Central memory CD4-positive, alpha-beta T cell (primary cell): ENCODE data around the gene SETD1A.

ENCODE experiments used
- DNase-seq: peaks from one replicate; pipeline ENCODE4 v3.0.0; 2022

The SETD1A gene

GRCh38 chr16:30983898-30984610 lies 26.5 kb downstream of the SETD1A start:
- no peak for DNase-seq

- peak; percentile 66 for DNase-seq
These were observed 27.3 kb downstream of the SETD1A start, which contains the start of gene HSD3B7 for GRCh38 chr16:30984669-30985400. Gene HSD3B7, plus strand, starts transcription at chr16:30985207. Its CDS starts 452 bp downstream, at chr16:30985659.

GRCh38 chr16:30985401-30986128 lies 28.0 kb downstream of the SETD1A start:
- DNase-seq = no peak

- no peak for DNase-seq
These were observed 28.8 kb downstream of the SETD1A start for GRCh38 chr16:30986129-30986991.

GRCh38 chr16:30987581-30988190 lies 30.1 kb downstream of the SETD1A start:
- no peak for DNase-seq

GRCh38 chr16:30989469-30990047 lies 32.0 kb downstream of the SETD1A start:
- no peak for DNase-seq

GRCh38 chr16:30990105-30990504 lies 32.6 kb downstream of the SETD1A start:
- no peak for DNase-seq

GRCh38 chr16:30991052-30991451 lies 33.5 kb downstream of the SETD1A start:
- DNase-seq = no peak

- no peak for DNase-seq
These were observed 34.8 kb downstream of the SETD1A start for GRCh38 chr16:30992276-30992780.

- DNase-seq = no peak
These were observed 35.6 kb downstream of the SETD1A start for GRCh38 chr16:30992931-30993816.

GRCh38 chr16:30995927-30996323 lies 38.4 kb downstream of the SETD1A start:
- no peak for DNase-seq

GRCh38 chr16:30996324-30996984 lies 38.9 kb downstream of the SETD1A start:
- DNase-seq = no peak

- DNase-seq = peak; percentile 54
These were observed 39.6 kb downstream of the SETD1A start for GRCh38 chr16:30996985-30997724.

GRCh38 chr16:30997725-30998711 lies 40.5 kb downstream of the SETD1A start:
- no peak for DNase-seq

- DNase-seq = no peak
These were observed 41.6 kb downstream of the SETD1A start for GRCh38 chr16:30998852-30999761.

- no peak for DNase-seq
These were observed 43.3 kb downstream of the SETD1A start for GRCh38 chr16:31000671-31001382.
